ENCODE results near the gene KIAA0753. TPM values are rescaled to one million over a fixed set of nuclear protein-coding genes. Genes with fewer than 3 reads are reported as not detected.
"Not testable (repeated sequence)": the region's sequence is repeated elsewhere in the genome, so short reads cannot be mapped to it uniquely, and the experiment has no call there.

The KIAA0753 gene
- total RNA-seq, 1 experiment from 2014 or later = 13.0 TPM

- Histone ChIP-seq H3K9me3 (ENCODE audit: control insufficient read depth, insufficient read depth, low read depth, low read length) (no peaks in the 10 kb centered on the region), H3K4me1 (ENCODE audit: control insufficient read depth, insufficient read depth, low read length) (no peaks in the 10 kb centered on the region), H3K27ac (ENCODE audit: low read length) (no peak overlapping the region), H3K4me3 (ENCODE audit: low read depth in 2 of 2, low read length in 2 of 2) (no peak overlapping the region), H3K36me3 (ENCODE audit: control insufficient read depth, insufficient read depth, low read length) (no peaks in the 10 kb centered on the region), H3K27me3 (ENCODE audit: control insufficient read depth, insufficient read depth, low read length) (peaks cover 3% of the 10 kb centered on the region; the same call in 1 of the 2 replicates)
- ATAC-seq = no peak
- no TSS peak for BruUV-seq (replicated peaks)
- ChIA-PET POLR2A (no interaction called here), CTCF (interaction anchor here (0.6 kb wide), 1 partner anchor 157 kb away, joined by 3 read pairs; no protein-coding TSS in a partner anchor)
- DNase-seq (ENCODE audit: low read depth, low spot score) = no peak
- in situ Hi-C loops (cut with HindIII; ENCODE audit: low pct_unique_long_range_greater_than_20kb, low sequenced_read_pairs) (no loop called here), intact Hi-C loops (cut with micrococcal nuclease; ENCODE audit: unreplicated experiment) (loop anchor here (1.0 kb wide), 1 partner anchor 134 kb away; no protein-coding TSS in a partner anchor)
- no peak for TF ChIP-seq POLR2AphosphoS5 (IDR thresholded peaks at IDR 0.05; ENCODE audit: low read depth, low read length)
- no peak for TF ChIP-seq SIN3A (IDR thresholded peaks at IDR 0.05; ENCODE audit: borderline replicate concordance, insufficient read depth, low read depth, low read length)
- TF ChIP-seq CTCF (IDR thresholded peaks at IDR 0.05) = no peak
- TF ChIP-seq TCF7L2 (IDR thresholded peaks at IDR 0.05; ENCODE audit: low read depth, low read length) = no peak
- no peak for TF ChIP-seq REST (IDR thresholded peaks at IDR 0.05; ENCODE audit: insufficient read depth in 1 of 2, low read depth in 2 of 2, low read length in 1 of 2)
Measured at GRCh38 chr17:6666557-6666956, 26.0 kb upstream of the KIAA0753 start.

GRCh38 chr17:6666077-6666521 lies 25.6 kb upstream of the KIAA0753 start:
- no peaks in the 10 kb centered on the region for H3K4me1 ChIP-seq (ENCODE audit: control insufficient read depth, insufficient read depth, low read length)
- in situ Hi-C loops (cut with HindIII; ENCODE audit: low pct_unique_long_range_greater_than_20kb, low sequenced_read_pairs) = no loop called here
- DNase-seq (ENCODE audit: low read depth, low spot score) = no peak
- H3K4me3 ChIP-seq (ENCODE audit: low read depth in 2 of 2, low read length in 2 of 2) = no peak overlapping the region
- intact Hi-C loops (cut with micrococcal nuclease; ENCODE audit: unreplicated experiment) = loop anchor here (1.0 kb wide), 1 partner anchor 134 kb away; no protein-coding TSS in a partner anchor
- no peak overlapping the region for H3K27ac ChIP-seq (ENCODE audit: low read length)
- CTCF ChIA-PET = interaction anchor here (0.6 kb wide), 1 partner anchor 158 kb away, joined by 3 read pairs; no protein-coding TSS in a partner anchor
- no peaks in the 10 kb centered on the region for H3K9me3 ChIP-seq (ENCODE audit: control insufficient read depth, insufficient read depth, low read depth, low read length)
- peak; percentile 93 for ATAC-seq
- POLR2A ChIA-PET = no interaction called here
- TF ChIP-seq SIN3A (IDR thresholded peaks at IDR 0.05; ENCODE audit: borderline replicate concordance, insufficient read depth, low read depth, low read length) (no peak), CTCF (IDR thresholded peaks at IDR 0.05) (peak; percentile 92), TCF7L2 (IDR thresholded peaks at IDR 0.05; ENCODE audit: low read depth, low read length) (no peak)
- no peaks in the 10 kb centered on the region for H3K36me3 ChIP-seq (ENCODE audit: control insufficient read depth, insufficient read depth, low read length)
- no TSS peak for BruUV-seq (replicated peaks)
- peaks cover 3% of the 10 kb centered on the region; the same call in 1 of the 2 replicates for H3K27me3 ChIP-seq (ENCODE audit: control insufficient read depth, insufficient read depth, low read length)

- POLR2A ChIA-PET; in situ Hi-C loops (cut with HindIII; ENCODE audit: low pct_unique_long_range_greater_than_20kb, low sequenced_read_pairs); H3K27me3 ChIP-seq (ENCODE audit: control insufficient read depth, insufficient read depth, low read length); H3K4me1 ChIP-seq (ENCODE audit: control insufficient read depth, insufficient read depth, low read length); ATAC-seq; H3K9me3 ChIP-seq (ENCODE audit: control insufficient read depth, insufficient read depth, low read depth, low read length); H3K36me3 ChIP-seq (ENCODE audit: control insufficient read depth, insufficient read depth, low read length); BruUV-seq (replicated peaks); intact Hi-C loops (cut with micrococcal nuclease; ENCODE audit: unreplicated experiment); H3K4me3 ChIP-seq (ENCODE audit: low read depth in 2 of 2, low read length in 2 of 2); H3K27ac ChIP-seq (ENCODE audit: low read length); DNase-seq (ENCODE audit: low read depth, low spot score); CTCF ChIA-PET: not testable (repeated sequence)
Measured at GRCh38 chr17:6663200-6663599, 22.7 kb upstream of the KIAA0753 start.

Data from Panc1 (cell line).